Urinary bladder (tissue), 4 donors: ENCODE data around the gene BTBD18. TPM values are rescaled to one million over a fixed set of nuclear protein-coding genes. Genes with fewer than 3 reads are reported as not detected.
A peak's percentile ranks its signal among the peaks of the same experiment; 100 is the strongest.

ENCODE experiments used
- DNase-seq: peaks from one replicate; pipeline ENCODE4 v3.0.0-alpha.2; 2015; ENCODE audit errors: extremely low spot score
- H3K27ac ChIP-seq: one replicate; pipeline ENCODE4 v1.5.1; 2013; ENCODE audit warnings: low read depth, mild to moderate bottlenecking, moderate library complexity
- H3K36me3 ChIP-seq: one replicate; pipeline ENCODE4 v1.6.1; 2013; ENCODE audit warnings: mild to moderate bottlenecking, moderate library complexity; ENCODE audit not compliant: insufficient read depth
- H3K4me1 ChIP-seq: one replicate; pipeline ENCODE4 v1.6.1; 2013; ENCODE audit warnings: mild to moderate bottlenecking, moderate library complexity; ENCODE audit not compliant: insufficient read depth
- H3K4me3 ChIP-seq: one replicate; pipeline ENCODE4 v1.5.1; 2013; ENCODE audit warnings: low read depth, low read length
- WGBS: extraction: QIAGEN DNeasy Blood & Tissue Kit; methylation state at CpG from one replicate; pipeline ENCODE4 v1.1.7; 2013; 5-methylcytosine and 5-hydroxymethylcytosine counted together
- polyA plus RNA-seq: library from polyadenylated mRNA; stranded (reverse); fragments of 200-250 nt; gene quantifications from one replicate; pipeline ENCODE4 v1.2.3, GENCODE V29; 2013
- total RNA-seq: library from RNA; depleted of rRNA; stranded (reverse); fragments of >200 nt; gene quantifications from one replicate; pipeline ENCODE4 v1.2.3, GENCODE V29; 2014
- donor health status: healthy with polysubstance abuse.
- donor health status: healthy.

Gene BTBD18
- total and polyA plus RNA-seq, 2 donors = not detected

GRCh38 chr11:57764021-57764420 lies 12.4 kb upstream of the BTBD18 start:
- WGBS = 28% methylated on average over 4 of the region's 4 CpGs
- Histone ChIP-seq H3K27ac (no peak overlapping the region), H3K4me3 (peak overlapping the region; percentile 42), H3K36me3 (no peaks in the 10 kb centered on the region), H3K4me1 (no peaks in the 10 kb centered on the region)
- DNase-seq = no peak

- DNase-seq = no peak
- 9% methylated on average over 1 of the region's 1 CpG for WGBS
Measured at GRCh38 chr11:57763568-57763967, 11.9 kb upstream of the BTBD18 start.

GRCh38 chr11:57762235-57762861 lies 10.7 kb upstream of the BTBD18 start:
- Histone ChIP-seq H3K36me3 (no peaks in the 10 kb centered on the region), H3K4me1 (no peaks in the 10 kb centered on the region), H3K27ac (peak overlapping the region; percentile 81), H3K4me3 (peak overlapping the region; percentile 61)
- WGBS = 3% methylated on average over 9 of the region's 9 CpGs
- DNase-seq = no peak

More at GRCh38 chr11:57763568-57763967, 11.9 kb upstream of the BTBD18 start:
- Histone ChIP-seq H3K4me1 (no peaks in the 10 kb centered on the region), H3K27ac (no peak overlapping the region), H3K4me3 (peak overlapping the region; percentile 42), H3K36me3 (no peaks in the 10 kb centered on the region)

GRCh38 chr11:57761301-57762234 lies 9.9 kb upstream of the BTBD18 start, which contains the start of gene CTNND1:
Gene CTNND1 (plus strand): TSS chr11:57761802. CDS start chr11:57791479, 29,677 bp downstream.
- Histone ChIP-seq H3K4me1 (no peaks in the 10 kb centered on the region), H3K36me3 (no peaks in the 10 kb centered on the region), H3K4me3 (peak within 1 kb of the TSS; percentile 61), H3K27ac (peak within 1 kb of the TSS; percentile 92)
- DNase-seq = peak; percentile 98
- WGBS = 3% methylated on average over 13 of the region's 13 CpGs

- Histone ChIP-seq H3K36me3 (no peaks in the 10 kb centered on the region), H3K27ac (no peak overlapping the region), H3K4me3 (no peak overlapping the region), H3K4me1 (no peaks in the 10 kb centered on the region)
- WGBS = 81% methylated on average over 3 of the region's 3 CpGs
- DNase-seq = no peak
Measured at GRCh38 chr11:57758174-57758573, 6.6 kb upstream of the BTBD18 start.

GRCh38 chr11:57752954-57753353 lies 1.3 kb upstream of the BTBD18 start:
- DNase-seq = no peak
- Histone ChIP-seq H3K4me3 (no peak overlapping the region), H3K36me3 (no peaks in the 10 kb centered on the region), H3K4me1 (no peaks in the 10 kb centered on the region), H3K27ac (no peak overlapping the region)
- WGBS = 95% methylated on average over 30 of the region's 30 CpGs

- Histone ChIP-seq H3K4me3 (no peak overlapping the region), H3K27ac (no peak overlapping the region), H3K4me1 (no peaks in the 10 kb centered on the region), H3K36me3 (no peaks in the 10 kb centered on the region)
- DNase-seq = no peak
Measured at GRCh38 chr11:57751176-57751575, 443 bp downstream of the BTBD18 start.

- no peak for DNase-seq
- Histone ChIP-seq H3K36me3 (no peaks in the 10 kb centered on the region), H3K4me1 (no peaks in the 10 kb centered on the region), H3K27ac (no peak overlapping the region), H3K4me3 (no peak overlapping the region)
- WGBS = 87% methylated on average over 1 of the region's 1 CpG
Measured at GRCh38 chr11:57746920-57747319, 4.7 kb downstream of the BTBD18 start.

- no peaks in the 10 kb centered on the region for H3K4me1 ChIP-seq
- DNase-seq = no peak
- no peaks in the 10 kb centered on the region for H3K36me3 ChIP-seq
- no peak overlapping the region for H3K27ac ChIP-seq
- WGBS = 86% methylated on average over 5 of the region's 5 CpGs
- no peak overlapping the region for H3K4me3 ChIP-seq
Measured at GRCh38 chr11:57745206-57745605, 6.4 kb downstream of the BTBD18 start.

- Histone ChIP-seq H3K27ac (no peak overlapping the region), H3K4me3 (no peak overlapping the region), H3K4me1 (no peaks in the 10 kb centered on the region), H3K36me3 (no peaks in the 10 kb centered on the region)
- WGBS = 82% methylated on average over 2 of the region's 2 CpGs
- DNase-seq = no peak
Measured at GRCh38 chr11:57744357-57744756, 7.3 kb downstream of the BTBD18 start.

- no peak for DNase-seq
- H3K36me3 ChIP-seq = no peaks in the 10 kb centered on the region
- WGBS = 3% methylated on average over 10 of the region's 10 CpGs
Measured at GRCh38 chr11:57742087-57742452, 9.5 kb downstream of the BTBD18 start.

GRCh38 chr11:57741132-57742086 lies 10.2 kb downstream of the BTBD18 start, which contains the start of gene SELENOH:
Gene SELENOH (plus strand): TSS chr11:57741491. CDS start chr11:57741596, 105 bp downstream.
- WGBS = under 1% methylated on average over 75 of the region's 75 CpGs
- DNase-seq = peak; percentile 95
- Histone ChIP-seq H3K4me1 (no peaks in the 10 kb centered on the region), H3K27ac (peak within 1 kb of the TSS; percentile 89), H3K36me3 (no peaks in the 10 kb centered on the region), H3K4me3 (peak within 1 kb of the TSS; percentile 69)

More at GRCh38 chr11:57742087-57742452, 9.5 kb downstream of the BTBD18 start:
- no peaks in the 10 kb centered on the region for H3K4me1 ChIP-seq
- peak overlapping the region; percentile 89 for H3K27ac ChIP-seq
- H3K4me3 ChIP-seq = peak overlapping the region; percentile 69
